HL-60/S4 treated with retinoic acid at 250 ng/mL for 4 days and 3 days (cell line): ENCODE data around the gene KLF13.
"Not testable (repeated sequence)": the region's sequence is repeated elsewhere in the genome, so short reads cannot be mapped to it uniquely, and the experiment has no call there.

Source experiments
- in situ Hi-C: fragments of 300-500 bp; cut with MboI; formaldehyde crosslinking; loops from 2 replicates; pipeline ENCODE4 v1.7.0; 2022; ENCODE audit warnings: low sequenced_read_pairs

Gene KLF13

DNA sequence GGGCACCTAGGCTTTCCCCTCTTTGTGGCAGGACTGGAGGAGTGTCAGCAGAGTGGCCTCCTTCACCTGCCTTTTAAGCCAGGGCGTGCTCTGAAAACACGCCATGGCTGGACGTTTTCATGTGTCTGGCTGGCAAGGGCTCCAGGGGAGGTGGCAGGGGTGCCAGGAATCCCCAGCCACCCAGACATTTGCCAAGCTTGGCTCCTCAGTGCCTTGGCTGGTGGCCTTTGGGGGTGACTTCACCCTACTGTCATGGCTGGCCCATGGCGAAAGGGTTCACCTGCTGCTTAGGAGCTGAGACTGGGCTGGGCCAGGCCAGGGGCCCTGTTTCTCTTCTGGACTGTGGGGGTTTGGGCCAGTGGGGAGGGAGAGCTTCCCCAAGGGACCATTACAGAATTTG is 17.6 kb downstream of the KLF13 start:
- in situ Hi-C loops, result no loop called here

DNA sequence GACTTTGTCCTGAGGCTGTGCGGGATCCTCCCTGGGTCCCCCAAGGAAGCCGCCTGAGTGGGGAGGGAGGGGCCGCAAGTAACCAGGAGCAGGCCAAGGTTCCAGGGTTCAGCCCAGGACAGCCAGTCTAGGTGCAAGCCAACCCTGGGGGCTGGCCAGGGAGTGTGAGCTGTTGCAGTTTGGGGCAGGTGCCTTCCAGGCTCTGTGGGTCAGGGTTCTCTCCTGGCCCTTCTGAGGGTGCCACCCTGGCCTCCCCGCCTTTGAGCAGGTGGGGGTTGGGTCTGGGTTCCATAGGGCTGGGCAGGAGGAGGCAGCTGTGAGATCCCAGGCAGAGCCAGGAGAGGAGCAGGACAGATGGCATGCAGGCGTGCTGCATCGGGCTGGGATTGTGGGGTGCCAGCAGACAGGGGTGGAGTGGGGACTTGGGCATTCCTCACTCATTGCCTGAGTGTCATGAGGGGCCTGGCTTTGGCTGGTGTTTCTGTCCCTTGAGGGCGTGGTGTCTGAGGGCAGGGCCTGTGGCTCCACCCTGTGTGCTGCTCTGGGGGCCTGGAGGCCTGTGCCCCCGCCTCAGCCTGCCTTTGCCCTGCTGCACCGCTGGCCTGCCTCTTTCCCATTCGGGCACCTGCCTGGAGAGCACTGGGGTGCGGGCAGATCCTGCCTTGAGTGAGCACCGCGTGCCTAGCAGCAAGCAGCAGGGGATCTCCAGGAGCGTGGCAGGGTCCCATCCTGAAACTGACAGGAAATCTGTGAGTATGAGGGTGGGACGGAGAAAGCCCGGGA is 18.4 kb downstream of the KLF13 start:
- in situ Hi-C loops, result no loop called here

DNA sequence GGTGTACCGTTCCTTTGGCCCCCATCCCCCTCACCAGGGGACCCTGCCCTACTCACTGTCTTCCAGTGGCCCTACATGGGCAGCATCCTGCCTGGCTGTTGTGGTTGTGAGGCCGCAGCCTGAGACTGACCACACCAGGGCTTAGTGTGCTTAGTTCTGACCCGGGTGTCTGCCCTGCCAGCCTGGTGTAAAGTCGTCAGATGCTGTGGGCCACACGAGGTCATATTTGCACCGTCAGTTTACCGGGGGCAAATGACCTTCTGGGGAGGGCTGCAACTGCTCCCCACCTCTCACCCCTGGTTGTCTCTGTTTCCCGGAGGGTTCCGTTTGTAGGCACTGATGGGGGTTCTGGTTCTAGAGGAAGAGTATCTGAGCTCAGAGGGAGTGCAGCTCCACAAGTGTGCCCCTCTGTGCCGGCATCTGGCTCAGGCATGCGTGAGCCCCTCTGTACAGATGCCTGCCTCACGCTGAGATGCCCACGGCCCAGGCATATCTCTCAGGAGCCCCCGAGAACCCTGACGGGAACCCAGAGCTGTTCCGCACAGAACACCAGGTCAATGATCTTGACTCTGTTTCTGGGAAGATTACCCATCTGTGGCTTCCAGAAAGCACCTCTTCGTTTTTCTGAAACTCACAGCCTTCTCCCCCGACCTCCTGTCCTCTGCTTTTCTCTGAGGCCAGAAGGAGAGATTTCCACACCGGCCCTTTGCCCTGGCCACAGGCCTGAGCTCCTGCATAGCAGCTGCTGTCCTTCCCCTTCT is 19.2 kb downstream of the KLF13 start:
- in situ Hi-C loops, result no loop called here

DNA sequence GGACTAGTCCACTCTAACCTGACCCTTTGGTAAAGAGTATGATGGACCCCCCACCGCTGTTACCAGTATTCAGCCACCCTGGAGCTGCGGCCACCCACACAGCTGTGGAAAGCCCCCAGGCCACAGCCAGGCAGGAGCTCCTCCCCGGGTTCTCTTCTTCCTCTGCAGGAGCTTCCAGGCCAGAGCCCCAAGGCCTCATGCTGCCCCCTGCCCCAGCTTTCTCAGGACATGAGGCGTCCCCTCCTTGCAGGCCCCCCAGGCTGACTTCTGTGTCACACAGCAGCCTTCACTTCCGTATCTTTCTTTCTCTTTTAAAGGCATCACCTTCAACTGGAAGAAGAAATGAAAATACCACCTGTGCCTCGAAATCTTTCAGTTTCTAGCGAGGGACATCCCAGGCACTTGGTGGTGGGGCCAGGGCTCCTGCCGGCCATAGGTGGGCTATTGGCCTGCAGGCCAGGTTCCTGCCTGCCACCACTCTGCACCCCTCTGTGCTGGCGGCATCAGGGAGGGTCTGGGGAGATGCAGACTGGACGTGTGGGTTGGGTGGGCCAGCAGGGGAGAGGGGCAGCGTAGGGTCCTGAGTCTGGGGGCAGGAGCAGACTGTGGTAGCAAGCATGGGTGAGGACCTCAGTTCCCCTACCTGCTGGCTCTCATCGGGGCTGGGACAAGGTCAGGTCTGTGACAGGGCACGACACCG is 19.9 kb downstream of the KLF13 start:
- in situ Hi-C loops, result no loop called here

DNA sequence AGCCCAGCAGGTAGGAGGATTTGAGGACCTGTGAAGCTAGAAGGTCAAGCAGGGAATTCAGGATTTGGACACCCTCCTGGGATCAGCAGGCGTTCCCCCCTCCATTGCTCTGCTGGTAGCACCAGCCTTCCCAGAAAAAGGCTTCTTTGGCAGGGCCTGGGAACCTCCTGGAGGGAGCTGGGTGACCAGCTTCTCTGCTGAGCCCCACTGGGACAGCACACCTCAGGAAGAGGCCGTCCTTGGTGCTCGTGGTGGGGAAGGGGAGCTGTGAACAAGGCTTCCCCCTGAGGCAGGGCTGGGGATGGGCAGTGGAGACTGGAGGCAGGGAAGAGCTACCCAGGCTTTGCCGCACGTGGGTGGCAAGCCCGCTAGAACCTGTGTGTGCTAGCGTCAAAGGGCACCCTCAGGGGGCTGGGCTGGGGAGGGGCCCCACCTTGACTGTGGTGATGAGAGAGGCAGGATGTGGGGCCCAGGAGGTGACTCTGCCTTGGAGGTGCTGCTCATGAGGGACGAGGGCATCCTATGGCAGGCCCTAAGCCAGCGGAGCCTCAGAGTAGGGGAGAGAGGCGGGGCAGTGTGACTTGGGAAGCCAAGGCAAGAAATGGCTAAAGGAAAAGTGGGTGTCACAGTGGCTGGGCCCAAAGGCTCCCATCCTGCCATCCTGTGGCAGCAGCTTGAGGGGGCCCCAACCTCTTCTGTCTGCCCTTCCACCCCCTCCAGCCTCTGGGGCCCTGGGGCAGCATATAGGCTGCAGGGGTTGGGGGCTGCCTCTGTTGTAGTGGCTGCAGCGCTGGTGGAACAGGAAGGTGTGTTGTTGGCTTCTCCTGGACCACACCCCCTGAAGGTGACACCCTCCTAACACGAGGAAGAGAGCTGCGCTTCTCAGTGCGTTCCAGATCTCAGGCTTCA is 20.7 kb downstream of the KLF13 start:
- in situ Hi-C loops, result no loop called here

DNA sequence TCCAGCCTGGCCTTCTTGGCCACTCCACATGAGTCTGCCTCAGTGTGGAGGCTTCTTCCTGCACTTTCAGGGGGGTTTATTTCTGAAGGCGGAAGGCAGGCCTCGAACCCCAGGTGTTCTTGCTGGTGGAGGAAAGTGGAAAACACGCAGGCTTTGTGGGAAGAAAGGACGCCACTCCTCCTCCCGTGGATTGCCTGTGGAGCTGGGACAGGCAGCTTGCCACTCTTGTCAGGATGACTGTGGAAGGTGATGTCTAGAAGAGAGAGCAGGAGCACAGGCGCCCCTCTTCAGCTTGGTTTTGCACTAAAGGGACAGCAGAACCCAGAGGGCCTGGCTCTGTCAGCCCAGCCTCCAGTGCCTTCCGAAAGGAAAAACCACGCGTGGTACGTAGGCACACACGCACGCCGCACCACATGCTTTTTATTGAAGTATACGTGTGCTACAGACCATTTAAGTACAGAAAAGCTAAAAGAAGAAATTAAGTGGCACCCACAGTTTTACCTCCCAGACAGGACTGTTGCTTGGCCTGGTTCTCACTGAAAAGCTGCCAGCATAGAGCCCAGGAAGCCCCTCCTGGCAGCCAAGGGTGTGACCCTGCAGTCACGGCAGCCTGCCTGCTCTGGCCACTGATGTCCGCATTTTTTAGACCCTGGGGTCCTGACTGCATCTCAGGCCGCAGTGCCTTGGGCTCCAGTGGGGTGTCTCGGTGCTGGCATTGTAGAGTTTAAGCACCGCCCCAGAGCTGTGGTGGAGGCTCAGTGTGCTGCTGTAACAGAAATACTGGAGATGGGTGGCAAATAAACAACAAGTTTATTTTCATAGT is 21.6 kb downstream of the KLF13 start:
- in situ Hi-C loops, result no loop called here

DNA sequence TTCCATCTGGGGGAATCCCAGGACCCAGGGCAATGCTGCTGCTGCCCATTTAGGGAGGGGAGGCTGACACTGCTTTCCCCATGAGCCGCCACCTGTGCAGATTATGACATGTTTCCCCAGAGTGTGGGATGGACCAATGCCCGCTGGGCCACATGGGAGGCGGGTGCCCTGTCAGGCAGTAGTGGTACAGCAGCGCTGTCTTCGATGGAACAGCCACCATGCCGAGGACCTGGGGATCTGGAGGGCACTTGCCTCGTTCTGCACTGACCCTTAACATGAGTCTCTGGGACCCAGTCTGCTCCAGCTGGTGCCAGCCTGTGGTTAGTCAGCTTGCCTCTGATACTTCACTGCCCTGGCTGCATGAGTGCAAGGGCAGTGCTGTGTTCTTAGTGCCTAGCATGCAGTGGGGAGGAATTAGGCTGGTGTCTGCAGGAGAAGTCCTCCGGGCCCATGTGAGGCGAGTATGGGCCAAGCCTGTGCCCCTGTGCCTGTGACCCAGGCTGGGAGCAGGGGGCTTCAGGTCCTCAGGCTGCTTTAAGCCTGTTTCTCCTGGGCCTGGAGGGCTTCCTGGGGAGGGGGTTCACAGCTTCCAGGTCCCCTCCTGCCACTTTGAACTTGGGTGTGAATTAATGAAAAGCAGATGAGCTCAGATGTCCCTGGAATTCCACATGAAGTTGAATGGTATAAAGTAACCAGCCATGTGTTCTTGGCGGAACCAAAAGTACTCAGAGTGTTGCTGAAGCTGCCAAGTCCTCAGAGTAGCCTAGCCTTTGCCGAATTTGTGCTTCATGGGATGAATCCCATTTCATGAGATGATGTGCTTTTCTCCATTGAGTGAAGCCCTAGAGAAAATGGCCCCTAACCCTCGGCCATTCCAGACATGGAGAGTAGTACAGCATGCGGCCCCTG is 22.9 kb downstream of the KLF13 start:
- in situ Hi-C loops, result no loop called here

DNA sequence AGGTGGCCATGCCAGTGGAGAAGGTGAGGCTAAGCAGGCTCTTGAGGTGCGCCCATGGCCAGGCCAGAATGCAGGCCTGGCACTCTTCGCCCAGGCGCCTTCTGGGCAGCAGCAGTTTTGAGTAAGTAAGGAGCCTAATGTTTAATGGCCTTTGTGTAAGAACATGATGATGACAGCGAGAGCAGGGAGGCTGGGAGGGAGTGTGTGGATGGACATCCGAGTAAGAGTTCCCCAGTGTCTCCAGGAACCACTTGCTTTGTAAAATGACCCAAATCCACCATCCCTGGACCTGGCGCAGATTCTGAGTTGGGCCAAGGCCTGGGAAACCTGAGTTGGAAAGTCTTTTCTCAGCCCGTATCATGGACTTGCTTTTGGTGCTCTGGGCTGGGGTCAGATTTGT is 24.1 kb downstream of the KLF13 start:
- in situ Hi-C loops, result no loop called here

DNA sequence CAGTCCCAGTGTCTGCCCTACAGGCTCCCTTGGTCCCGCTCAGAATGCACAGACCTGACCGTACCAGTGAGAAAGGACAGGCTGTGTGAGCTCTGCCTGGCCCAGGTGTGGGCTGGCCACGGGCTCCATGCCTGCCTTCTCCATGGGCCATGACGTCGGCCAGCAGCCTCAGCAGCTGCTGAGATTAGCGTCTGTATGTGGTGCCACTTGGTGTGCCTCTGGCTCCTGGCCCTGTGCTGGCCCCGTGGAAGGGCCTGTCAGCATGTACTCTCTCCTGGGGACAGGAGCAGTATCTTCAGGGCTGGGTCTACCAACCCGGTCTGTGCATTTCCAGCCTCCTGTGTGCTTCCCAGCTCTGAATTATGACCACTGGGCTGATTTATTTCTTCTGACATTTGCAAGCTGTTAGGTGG is 25.7 kb downstream of the KLF13 start:
- in situ Hi-C loops, result no loop called here

DNA sequence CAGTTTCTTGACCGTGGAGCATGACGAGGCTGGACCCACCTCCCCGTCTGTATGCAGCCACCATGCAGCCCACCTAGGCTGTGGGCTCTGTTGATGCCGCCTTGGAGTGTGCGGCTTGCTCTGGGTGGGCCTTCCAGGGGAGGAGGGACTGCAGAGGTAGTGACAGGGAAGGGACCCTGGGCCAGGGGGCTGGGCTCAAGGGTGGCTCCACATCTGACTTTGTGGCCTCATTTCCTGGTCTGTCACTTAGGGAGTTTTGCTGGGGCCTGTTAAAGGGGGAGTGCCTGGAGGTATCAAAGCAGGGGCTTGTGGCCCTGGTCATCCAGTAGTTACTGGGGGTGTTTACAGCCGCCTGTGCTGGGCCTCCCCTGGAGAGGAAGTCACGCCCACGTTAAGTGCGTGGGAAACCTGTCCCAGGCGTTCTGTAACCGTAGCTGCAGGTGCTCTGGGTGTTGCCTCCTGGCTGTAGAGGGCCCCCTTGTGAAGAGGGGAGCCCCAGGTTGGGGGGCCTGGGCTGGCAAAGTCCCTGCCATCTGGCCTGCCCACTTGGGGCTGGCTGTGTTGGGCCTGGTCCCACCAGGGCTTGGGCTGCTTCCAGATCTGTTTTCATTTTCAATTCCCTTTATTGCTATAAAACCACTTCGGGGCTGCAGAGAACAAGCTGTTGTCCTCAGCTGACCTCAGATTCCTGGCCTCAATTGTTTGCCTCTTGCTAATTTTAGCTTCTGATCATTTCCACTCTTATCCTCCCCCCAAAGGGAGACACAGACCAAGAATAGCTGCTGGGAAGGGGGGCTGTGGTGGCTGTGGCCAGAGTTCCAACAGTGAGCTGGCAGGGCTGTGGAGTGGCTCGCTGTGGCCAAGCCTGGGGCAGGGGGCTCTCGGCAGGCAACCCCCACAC is 26.5 kb downstream of the KLF13 start:
- in situ Hi-C loops, result no loop called here

DNA sequence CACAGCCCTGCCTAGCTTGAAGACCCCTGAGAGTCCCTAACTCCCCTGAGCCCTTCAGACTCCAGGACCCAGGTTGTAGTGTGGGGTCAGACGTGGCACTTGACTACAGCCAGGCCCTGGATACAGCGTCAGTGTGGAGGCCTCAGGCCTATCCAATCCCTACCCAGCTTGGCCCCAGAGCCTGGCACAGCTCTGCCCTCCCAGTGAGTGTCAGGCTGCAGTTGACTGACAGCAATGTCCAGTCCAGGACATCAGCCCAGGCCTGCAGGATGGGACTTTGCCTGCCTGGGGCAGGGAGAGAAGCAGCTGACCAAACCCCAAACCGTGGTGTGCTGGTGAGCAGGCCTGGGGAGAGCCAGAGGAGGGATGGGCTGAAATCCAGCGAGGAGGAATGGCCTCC is 27.3 kb downstream of the KLF13 start:
- in situ Hi-C loops, result no loop called here

DNA sequence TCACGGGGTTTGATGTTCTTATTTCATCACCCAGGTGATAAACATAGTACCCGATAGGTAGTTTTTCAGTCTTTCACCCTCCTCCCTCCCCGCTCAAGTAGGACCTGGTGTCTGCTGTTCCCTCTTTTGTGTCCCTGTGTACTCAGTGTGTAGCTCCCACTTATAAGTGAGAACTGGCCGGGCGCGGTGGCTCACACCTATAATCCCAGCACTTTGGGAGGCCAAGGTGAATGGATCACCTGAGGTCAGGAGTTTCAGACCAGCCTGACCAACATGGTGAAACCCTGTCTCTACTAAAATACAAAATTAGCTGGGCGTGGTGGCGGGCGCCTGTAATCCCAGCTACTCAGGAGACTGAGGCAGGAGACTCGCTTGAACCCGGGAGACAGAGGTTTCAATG is 29.5 kb downstream of the KLF13 start:
- in situ Hi-C loops, result not testable (repeated sequence)

DNA sequence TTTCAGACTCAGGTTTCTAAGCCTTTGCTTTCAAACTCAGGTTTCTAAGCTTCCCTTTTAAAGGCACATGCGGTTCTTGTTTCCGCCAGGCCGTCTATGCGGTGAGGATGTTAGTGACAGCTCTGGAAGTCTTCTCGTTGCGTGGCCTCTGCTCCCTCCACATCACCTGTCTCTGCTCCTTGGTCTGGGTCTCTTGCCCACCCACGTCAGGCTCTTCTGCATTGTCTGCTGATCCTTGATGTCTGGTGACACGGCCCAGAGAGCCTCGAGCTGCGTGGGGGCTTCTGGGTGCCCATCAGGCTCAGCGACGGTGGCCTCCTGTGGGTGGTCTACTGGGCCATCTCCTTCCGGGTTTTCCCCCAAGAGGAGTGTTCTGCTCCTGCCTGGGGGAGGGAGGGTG is 30.5 kb downstream of the KLF13 start:
- in situ Hi-C loops, result no loop called here

DNA sequence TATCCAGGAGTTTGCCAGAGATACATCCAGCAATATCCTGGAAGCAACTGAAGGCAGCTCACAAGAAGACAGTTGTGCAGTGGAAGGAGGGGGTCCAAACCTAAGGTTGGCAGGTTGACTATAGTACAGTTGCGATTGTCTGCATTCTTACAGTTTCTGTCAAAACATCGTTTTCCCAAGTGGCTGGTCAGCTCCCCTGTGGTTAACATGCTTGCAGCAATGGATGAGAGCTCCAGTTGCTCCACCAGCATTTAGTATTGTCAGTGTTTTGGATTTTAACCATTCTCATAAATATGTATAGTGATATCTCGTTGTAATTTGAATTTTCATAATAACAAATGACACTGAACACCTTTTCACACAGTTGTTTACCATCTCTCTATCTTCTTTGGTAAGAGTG is 31.5 kb downstream of the KLF13 start:
- in situ Hi-C loops, result no loop called here

DNA sequence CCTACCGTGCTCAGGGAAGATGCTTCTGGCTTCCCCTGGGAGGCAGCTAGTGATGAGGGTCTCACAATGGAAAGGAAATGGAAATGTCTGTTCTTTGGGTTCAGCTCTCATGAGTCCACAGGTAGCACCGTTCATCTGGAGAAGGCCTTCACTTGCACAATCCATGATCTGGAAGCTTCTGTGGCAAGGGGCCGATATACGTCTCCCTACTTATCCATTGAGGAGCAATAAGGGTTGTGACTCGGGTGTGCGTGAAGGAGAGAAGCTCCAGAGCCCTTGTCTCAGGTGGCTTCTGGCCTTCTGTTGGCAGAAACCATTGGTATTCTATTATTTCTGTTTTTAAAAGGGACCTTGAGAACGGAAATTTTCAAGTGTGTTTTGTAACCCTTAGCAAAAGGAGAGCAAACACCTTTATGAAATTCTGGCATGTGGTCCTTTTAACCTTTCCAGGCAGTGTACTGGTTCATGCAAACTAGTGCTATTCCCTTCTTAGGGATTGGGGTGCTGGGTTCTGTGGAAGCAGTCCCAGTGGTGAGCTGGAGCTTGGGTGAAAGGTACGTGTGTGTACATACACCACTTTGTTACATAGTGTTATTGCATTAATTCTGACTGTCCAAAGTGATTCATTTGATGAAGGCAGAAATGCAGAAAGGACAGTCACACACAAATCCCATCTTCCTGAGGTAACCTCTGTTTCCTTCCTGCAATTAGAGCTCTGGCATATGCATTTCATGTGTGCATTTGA is 32.5 kb downstream of the KLF13 start:
- in situ Hi-C loops, result no loop called here

DNA sequence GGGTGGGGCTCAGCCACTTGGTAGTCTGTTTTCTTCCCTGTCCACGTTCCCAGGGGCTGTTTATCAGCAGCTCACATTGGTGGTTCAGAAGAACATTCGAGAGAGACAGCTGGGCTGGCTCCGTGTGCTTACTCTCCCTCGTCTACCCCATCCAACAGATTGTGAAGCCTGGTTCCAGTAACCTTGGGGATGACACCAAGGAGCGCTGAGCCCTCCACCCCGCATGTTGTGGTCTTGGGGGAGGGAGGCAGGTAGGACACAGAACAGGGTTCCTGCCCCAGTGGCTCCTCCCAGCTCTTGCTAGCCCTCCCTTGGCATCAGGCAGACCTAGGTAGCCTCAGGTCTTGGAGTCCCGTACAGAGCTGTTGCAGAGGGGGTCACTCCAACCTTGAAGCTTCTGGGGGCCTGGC is 33.1 kb downstream of the KLF13 start:
- in situ Hi-C loops, result no loop called here

DNA sequence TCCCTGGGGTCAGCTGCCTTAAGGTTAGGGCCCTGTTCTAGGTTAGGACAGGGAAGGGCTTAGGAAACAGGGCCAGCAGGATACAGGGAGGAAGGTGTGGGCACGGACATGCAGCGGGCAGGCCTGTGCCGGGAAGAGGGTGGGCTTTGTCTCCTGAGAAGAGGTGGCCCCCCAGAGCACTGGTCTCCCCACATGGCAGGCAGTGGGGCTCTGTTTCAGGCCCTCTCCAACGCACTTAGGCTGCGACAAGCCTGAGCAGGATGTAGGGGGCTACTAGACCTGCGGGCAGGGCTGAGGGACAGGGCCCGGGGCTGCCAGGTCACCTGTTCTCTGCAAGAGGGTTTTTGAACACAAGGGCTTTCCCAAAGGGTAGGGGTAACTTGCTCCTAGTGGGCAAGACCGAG is 33.5 kb downstream of the KLF13 start:
- in situ Hi-C loops, result no loop called here
